GM18502 (cell line): ENCODE results near the gene MMD.
"Not testable (repeated sequence)": the region's sequence is repeated elsewhere in the genome, so short reads cannot be mapped to it uniquely, and the experiment has no call there.

Experiments
- ATAC-seq: cut with Tn5 transposase; IDR thresholded peaks from one replicate; pipeline ENCODE4 v1.9.1; 2021; ENCODE audit warnings: mild to moderate bottlenecking; ENCODE audit not compliant: unreplicated experiment, poor library complexity

MMD gene

DNA sequence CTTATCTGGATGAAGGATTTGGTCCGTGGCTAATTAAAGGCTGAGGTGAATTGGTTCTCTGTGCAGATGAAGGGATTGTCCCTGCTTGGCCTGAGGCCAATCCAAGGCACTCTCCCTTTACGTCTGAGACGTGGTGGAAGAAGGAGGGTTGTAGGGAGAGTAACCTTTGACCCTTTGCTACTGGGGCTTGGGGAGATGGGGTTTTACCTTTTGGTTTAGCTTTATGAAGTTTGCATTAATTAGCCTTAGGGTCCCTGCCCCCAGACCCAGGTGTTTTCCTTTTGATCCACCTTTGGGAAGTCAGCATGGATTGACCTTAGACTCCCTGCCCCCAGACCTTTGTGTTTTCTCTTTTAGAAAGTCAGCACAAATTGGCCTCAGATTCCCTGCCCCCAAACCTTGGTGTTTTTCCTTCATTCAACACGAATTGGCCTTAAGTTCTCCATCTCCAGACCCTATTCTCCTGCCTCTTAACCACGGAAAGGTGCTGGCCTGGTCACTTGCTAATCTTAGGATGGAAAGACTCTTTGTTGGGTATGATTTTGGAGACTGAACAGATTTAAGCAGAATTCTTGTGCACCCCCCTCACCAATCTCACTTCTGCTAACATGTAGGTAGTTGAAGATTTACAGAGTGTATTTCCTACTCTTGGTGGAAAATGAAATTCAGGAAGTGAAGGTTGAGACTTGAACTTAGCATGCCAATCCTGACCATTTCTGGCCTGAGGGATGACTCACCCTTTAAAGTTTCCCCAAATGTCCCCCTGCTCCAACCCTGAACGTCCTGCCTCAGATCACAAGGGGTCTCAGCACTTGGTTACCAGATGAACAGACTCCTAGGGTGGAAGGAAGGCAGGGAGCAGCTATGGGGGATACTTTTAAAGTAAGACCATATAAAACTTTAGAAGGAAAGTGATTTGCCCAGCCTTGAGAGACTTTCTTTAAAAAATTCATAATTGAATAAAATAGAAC, 23.1 kb upstream of the MMD start:
- ATAC-seq = peak; percentile 81

DNA sequence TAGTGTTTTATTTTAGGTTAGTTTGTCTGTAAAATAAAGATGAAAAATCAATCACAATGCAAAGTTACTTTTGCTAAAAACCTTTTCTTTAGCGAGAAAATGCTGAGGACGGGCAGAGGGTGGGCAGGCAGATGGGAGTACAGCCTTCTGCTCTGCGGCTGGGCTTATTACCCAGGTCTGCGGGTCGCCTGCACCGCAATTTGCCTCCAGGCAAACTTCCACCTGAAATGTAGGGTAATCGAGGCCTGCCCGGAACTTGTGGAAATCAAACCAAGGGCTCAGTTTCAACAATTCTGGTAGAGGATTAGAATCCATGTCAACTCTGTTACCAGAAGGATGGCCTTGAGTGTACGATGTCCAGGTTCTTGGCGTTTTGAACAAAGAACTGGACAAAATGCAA, 22.3 kb upstream of the MMD start:
- ATAC-seq = no peak

DNA sequence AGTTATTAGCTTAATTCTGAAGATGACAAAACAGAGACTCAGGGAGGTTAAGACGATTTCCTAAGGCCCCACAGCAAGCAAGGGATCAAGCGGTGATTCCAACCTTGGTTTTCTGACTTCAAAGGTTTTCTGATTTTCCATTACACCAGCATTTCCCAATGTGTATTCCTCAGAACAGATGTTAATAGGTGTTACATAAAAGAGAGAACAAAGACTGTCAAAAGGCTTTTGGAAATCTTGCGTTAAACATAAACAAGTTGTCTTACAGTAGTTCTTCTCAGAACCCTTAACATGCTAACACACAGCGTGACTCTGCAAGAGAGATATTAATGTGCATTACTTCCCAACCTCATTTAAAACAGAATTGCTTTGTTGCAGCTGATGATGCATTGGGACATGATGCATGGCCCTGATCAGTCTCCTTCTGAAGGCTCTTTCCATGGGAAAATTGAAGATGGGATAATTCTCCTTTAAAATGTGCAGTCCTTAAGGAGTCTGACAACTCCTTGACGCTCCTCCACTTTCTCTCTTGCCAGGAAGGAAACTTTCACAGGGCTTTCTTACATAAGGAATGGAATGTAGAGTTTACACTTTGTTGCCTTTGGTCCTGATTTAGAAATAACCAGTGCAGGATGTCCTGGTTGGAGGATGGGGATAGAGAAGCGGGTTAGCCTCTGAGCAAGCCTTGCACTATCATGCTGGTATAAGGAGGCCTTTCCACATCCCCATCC, 21.5 kb upstream of the MMD start:
- no peak for ATAC-seq

DNA sequence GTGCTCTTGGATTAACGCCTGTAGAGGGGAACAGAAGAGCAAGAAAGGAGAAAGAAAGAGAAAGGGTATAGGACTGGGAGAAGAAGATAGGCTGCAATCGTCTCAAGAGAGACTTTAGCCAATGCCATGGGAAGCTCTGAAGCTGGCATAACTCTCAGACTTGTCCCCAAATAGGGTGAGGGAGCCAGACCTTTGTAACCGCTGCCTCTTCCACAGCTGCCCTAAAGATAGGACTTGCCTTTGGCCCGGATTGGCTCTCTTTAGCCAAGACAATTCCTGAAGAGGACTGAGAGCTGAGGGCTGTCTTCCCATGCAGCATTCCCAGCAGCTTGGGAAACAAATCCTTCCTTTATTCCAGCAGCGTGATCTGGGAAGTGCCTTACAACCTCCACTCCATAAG, 20.8 kb upstream of the MMD start:
- no peak for ATAC-seq

DNA sequence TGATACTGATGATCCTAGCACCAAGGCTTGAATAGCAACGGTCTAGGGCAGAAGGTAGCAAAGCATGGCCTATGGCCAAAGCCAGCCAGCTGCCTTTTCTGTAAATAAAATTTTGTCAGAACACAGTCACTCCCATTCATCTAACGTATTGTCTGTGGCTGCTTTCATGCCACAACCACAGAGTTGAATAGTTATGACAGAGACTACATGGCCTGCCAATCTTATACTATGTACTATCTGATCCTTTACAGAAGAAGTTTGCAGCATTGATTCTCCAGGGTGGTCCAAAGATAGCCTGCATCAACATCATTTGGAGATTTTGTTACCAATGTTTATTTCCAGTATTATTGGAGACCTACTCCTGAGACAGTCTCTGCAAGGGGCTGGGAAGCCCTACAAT, 19.9 kb upstream of the MMD start:
- no peak for ATAC-seq

DNA sequence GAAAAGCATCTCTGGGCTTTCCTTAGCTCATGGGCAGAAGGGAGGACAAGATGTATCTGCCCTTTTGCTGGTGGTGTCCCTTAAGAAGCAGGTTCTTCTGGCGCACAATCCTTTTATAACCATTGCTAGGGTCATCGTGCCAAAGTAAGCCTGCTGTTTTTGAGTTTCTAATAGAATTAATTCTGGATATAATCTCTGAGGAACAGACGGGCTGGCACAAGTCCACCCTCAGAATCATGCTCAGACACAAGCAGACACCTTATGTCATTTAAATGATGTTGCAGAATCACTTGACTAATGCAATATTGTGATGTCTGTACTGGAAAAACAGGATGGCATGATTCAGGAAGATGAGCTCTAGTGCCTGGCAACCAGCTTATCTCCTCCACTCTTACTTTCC, 18.8 kb upstream of the MMD start:
- no peak for ATAC-seq

DNA sequence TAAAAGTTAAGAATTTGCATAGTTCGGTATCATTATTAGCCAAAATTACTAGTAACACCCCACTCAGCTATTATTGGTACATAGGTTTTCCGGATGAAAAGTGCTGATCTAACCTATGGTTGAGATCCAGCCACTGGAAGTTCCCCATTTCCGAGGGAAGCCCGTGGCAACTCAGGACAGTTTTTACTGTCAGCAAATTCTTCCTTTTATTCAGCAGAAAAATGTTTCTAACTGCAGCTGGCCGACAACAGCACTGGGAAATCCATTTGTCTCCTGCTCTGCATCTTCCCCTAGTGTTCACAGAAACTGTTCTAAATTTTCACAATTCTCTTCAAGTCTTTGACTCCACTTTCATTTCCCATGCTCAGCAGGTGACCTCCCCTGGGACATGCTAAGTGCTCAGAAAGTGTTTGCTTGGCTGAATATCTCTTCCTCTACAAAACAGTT, 15.5 kb upstream of the MMD start:
- ATAC-seq = peak; percentile 70

DNA sequence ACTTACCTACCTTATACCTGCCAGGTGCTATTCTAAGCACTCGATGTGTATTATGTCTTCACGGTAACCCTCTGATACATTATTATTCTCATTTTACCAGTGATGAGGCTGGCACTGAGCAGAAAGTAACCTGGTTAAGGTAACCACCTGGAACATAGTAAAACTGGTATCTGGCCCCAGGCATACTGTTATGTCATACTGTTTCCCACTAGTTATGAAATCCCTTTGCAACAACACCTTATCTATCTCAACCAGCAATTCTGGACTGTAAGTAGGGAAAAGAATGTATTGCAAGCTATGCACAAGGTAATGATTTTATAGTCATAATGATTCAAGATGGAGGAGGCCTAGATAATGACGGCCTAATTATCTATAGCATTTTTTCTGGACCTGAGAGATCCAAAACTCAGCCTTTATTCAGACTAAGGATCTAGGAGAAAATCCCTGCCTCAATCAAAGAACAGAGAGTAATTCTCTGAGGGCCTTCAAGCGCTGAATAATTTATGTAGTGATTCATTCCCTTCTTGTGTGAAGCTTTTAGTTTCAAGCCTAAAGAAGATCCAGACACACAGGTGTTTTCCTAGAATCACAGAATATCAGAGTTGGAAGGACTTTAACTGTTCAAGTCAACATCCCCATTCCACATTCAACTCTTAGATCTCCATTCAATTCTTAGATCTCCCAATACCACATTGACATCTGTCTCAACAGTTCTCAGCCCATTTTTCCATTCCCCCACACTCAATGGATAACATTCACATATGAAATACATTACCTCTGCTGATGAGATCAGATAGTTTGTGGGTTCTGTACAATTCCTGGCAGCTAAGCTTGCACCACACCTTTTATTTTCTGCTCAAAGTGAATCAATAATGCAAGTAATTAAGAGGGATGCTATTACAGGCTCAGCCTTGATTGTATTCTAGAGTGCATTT, 14.9 kb upstream of the MMD start:
- ATAC-seq = peak; percentile 28

DNA sequence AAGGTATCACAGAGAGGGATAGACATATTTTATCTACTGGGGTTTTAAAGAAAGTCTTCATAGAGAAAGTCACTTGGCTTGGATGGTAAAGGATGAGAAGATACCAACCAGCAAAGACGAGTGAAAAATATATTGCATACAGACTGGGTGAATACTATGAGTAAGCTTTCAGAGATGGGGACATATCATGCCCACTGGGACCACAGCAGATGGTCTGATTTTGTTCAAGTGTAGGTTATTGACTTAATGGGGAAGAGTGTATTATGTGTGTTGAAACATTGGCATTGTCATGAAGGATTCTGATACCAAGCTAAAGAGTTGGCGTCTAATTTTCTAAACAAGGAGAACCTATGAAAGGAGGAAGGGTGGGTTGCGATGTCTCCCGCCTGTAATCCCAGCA, 13.8 kb upstream of the MMD start:
- no peak for ATAC-seq

DNA sequence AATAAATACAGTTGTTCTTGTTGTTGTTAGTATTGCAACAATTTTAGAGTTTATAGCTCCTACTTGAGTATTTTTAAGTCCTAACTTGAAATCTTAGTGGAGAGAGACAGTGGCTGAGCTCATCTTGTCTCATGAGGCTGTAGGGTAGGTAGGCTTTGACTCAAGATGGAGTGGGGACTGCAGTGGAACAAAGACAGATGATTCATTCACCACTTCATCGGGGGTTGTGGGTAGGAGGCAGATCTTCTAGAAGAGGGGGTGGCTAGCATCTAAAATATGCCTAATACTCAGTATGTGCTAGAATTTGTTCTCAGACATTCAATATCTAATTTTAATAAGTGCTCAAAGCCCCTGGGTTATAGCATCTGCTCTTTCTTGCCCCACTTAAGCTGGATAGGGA, 13.1 kb upstream of the MMD start:
- no peak for ATAC-seq

DNA sequence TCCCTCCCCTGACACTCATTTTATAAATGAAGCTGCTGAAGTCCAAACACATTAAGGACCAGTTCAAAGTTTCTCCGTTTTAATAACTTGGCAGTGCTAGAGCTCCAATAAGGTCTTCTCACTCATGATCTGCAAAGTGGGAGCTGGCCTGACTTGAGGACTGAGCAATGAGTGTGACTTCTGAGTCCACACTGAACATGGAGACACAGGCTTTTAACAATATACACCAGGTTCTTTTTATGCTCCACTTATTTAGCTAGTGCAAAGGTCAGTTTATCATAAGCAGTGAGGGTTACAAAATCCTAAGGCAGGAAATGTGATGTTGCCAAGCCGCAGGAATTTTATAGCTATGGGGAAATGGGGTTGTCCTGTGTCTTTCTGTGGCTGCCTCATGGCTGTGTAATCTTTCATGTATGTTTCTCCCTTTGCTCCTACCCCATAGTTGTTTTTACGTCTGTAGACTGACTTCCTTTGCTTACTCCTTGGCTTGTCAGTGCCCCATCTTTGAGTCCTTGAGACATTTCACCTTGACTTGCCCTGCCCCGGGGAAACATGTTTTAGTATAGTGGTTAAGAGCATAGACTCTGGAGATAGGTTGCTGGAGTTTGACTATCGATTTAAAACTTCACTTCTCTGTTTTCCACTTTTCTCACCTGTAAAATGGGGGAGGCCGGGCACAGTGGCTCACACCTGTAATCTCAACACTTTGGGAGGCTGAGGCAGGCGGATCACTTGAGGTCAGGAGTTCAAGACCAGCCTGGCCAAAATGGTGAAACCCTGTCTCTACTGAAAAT, 12.2 kb upstream of the MMD start:
- no peak for ATAC-seq

DNA sequence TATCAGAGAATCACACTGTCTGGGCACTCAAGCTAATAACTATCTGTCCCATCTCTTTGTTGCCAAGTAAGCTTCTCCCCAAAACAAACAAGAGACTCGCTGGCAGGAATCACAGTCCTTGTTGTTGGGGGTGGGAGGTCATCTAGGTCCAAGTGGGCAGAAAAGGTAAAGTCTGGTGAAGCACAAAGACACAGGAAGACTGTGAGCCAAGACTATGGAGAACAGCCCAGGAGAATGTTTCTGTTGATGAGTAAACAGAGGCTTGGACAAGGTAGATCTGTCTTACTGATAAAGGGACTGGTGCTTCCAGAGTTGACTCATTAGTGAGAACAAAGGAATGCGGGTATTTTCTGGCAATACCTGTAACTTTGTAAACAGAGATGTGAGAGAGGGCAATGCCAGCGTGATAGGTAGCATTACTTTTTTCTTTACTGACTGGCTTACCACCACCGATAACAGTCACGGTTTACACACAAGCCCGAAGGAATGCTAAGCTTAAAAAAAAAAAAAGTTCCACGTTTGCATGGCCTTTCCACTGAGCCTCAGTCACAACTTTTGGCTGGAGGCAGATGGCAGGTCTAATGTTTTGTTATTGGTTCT, 11.5 kb upstream of the MMD start:
- no peak for ATAC-seq

DNA sequence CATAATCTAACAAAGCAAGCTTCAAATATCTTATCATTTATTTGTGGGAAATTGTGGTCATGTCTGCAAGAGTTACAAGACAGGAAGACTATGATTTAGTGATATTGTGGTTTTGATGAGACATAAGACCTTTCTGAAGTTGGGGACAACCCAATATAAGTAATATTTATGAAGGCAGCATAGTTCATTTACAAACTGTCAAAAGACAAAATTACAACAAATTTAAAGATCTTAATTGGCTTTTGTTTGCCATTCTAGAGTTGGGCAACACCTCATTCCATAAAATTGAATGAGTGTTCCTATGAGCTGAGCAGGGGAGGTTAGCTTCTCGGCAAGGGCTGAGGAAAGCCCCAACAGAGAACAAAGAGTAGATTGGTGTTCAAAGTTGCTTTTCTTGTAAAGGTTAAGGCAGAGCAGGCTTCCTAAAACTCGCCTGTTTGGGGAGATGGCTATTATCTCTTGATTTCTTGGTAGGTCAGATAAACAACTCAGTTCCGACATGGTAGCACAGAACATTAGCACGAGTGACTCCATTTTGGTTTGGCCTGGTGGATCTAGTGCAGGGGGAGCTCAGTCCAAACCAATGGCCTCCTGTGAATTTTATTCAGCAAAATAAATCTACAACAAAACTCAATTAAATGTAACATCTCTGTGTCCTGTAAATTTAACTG, 10.9 kb upstream of the MMD start:
- no peak for ATAC-seq

DNA sequence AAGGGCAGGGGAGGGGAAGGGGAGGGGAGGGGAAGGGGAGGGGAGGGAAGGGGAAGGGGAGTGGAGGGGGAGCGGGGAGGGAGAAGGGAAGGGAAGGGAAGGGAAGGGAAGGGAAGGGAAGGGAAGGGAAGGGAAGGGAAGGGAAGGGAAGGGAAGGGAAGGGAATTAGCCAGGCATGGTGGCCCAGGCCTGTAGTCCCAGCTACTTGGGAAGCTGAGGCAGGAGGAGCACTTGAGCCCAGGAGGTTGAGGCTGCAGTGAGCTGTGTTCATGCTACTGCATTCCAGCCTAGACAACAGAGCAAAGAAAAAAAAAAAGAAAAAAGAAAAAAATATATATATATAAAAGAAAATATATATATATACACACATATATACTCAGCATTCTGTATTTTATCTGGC, 10.3 kb upstream of the MMD start:
- not testable (repeated sequence) for ATAC-seq

DNA sequence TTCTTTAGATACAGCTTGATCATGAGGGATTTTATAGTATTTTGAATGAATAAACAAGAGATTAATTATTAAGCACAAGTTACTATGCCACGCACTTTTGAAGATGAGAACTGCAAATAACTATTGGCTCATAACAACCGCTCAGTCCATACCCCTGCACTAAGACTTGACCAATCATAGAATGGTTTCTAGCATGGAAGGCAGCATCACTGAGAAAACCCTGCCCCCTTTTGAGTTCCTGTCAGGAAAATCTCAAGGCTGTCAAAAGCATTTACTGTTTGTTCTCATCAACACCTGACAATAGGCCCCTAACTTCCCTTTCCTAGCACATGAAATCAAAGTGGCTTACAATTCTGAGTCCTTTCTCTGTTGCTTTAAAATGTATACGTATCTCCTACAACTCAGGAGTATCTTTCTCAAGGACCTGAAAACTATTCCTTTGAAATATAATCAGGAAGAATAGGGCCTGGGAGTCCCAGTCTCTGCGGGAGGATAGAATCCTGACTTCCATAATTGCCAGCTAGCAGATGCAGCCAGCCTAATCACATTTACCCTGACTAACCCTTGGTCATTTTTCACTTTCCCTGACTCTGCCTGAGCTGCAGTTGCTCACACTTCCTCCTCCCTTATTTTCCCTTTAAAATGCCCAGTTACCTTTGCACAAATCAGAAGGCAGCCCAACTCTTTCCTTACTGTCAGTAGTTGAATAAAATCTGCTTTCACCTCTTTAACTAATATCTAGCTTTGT, 9.1 kb upstream of the MMD start:
- no peak for ATAC-seq

DNA sequence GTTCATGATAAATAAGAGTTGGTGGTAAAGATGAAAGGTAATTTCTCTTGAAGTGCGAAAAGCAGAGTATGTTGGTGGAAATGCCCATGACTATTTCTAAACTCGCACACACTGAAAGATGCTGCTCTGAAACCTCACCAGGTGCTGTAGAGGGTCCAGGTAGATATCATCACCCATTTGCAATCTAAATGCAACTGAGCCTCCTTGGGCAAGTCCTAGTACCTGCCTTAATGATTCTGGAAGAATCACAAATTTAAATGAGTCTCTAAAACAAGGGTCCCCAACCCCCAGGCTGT, 5.9 kb upstream of the MMD start:
- peak; percentile 19 for ATAC-seq

DNA sequence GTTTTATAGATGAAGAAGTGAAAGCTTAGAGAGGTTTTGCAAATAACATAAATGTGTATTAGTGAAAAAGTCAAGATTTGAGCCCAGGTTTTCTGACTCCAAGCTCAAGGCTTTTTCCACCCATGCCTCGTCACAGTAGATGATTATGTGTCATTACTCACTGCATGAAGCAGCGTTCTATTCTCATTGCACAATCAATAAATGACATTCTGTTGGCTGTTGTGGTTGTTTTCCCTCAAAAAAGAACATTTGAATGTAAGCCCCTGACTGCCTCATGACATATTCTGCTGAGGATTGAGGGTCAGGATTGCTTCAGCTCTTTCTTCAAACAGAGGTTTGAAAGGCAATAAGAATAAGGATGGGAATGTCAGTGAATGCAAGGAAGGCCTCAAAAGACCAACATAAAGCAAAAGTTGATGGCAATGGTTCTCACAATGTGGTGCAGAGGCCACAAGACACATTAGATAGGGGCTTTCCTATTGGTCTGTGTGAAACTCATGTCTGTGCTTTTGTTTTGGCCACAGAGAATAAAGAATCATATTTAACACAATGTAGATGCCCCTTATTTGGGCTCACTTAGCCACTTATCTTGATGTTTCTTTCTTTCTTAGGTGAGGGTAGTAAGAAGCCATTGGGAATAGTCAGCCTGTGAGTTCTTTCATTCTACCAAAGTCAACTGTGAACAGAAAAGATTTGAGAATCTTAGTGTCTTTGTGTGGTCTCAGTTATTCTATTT, 5.4 kb upstream of the MMD start:
- peak; percentile 61 for ATAC-seq
